Brain pericyte (primary cell): ENCODE measurements around the gene GPX3.

ENCODE experiments used
- DNase-seq: peaks from one replicate; pipeline ENCODE4 v3.0.0-alpha.2; 2012; ENCODE audit warnings: low read depth, low spot score

Gene GPX3

DNA sequence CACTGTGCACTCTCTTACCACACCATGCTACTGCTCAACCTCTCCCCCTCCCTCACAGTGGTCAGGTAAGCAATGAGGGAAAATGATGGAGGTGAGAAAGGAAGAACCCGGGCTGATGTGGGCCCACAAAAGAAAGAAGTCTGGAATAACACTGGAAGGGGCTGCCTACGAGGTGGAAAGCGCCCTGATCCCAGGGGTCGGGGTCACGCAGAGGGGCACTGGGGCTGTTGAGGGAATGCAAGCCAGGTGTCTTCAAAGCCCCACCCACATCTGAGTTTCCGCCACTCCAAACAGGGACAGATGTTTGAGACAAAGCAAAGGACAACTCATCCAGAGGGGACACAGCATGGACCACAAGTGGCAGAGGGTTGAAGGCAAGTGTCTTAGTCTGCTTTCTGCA is 56.2 kb downstream of the GPX3 start:
- DNase-seq, result no peak

DNA sequence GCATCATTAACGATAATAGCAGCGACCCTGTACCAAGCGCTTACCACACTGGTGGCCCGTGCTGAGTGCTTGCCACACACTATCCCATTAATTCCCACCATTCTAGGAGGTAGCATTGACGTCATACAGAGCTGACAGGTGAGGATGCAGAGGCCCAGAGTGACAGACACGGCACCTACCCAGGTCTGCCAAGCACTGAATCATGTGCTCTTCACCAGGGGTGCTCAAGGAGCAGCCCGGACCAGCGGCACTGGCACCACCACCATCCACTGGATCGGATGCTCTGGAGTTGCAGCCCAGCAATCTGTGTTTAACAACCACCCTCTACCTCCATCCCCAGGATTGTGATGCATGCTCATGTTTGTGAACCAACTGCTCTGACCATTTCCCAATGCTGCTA is 57.0 kb downstream of the GPX3 start:
- no peak for DNase-seq

DNA sequence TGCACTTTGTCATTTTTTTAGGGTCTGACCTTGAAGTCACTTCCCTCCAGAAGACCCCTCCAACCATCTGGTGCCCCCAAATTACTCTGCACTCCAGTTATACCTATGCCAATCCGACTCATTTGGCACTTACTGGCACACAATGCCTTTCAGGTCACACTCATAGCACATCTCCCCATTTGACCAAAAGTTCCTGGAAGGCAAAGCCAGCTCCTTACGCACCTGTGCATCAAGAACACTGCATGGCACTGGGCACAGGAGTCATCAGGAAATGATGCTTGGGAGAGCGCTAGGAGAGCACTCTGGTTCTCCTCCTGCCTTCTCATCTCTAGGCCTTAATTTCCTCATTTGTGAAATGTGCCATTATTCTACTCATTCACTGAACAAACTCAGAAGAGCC is 57.6 kb downstream of the GPX3 start:
- DNase-seq, result no peak
